ENCODE measurements around the gene SLC26A2.

- no peak for TF ChIP-seq CTCF (IDR thresholded peaks at IDR 0.05; ENCODE audit: low read depth, low read length, missing input control)
- TF ChIP-seq YY1 (IDR thresholded peaks at IDR 0.05): no peak
- TF ChIP-seq GABPA (IDR thresholded peaks at IDR 0.05 in 1 of 2, conservative IDR thresholded peaks at IDR 0.05 in 1 of 2): no peak
- TF ChIP-seq TAF1 (conservative IDR thresholded peaks at IDR 0.05): no peak
These were observed 3.9 kb upstream of the SLC26A2 start for GRCh38 chr5:149956685-149957084.
